Testis (tissue), 2 donors: ENCODE results near the gene OPALIN.

ENCODE experiments used
- POLR2A ChIP-seq: fragments of 450-650 bp; IDR thresholded peaks from one replicate; pipeline ENCODE4 v1.6.1; 2017; ENCODE audit warnings: antibody characterized with exemption, mild to moderate bottlenecking, moderate library complexity
- TF ChIP-seq, protein P1 (sequence below), 3 experiments: fragments of 450-650 bp in 2 of 3; fragments of 200-600 bp in 1 of 3; sonication (generic) in 1 of 3; IDR thresholded peaks; one replicate each; pipeline ENCODE4 v1.5.1; 2016 to 2019; ENCODE audit warnings: antibody characterized with exemption in 3 of 3, mild to moderate bottlenecking in 2 of 3, moderate library complexity in 1 of 3

DNA sequence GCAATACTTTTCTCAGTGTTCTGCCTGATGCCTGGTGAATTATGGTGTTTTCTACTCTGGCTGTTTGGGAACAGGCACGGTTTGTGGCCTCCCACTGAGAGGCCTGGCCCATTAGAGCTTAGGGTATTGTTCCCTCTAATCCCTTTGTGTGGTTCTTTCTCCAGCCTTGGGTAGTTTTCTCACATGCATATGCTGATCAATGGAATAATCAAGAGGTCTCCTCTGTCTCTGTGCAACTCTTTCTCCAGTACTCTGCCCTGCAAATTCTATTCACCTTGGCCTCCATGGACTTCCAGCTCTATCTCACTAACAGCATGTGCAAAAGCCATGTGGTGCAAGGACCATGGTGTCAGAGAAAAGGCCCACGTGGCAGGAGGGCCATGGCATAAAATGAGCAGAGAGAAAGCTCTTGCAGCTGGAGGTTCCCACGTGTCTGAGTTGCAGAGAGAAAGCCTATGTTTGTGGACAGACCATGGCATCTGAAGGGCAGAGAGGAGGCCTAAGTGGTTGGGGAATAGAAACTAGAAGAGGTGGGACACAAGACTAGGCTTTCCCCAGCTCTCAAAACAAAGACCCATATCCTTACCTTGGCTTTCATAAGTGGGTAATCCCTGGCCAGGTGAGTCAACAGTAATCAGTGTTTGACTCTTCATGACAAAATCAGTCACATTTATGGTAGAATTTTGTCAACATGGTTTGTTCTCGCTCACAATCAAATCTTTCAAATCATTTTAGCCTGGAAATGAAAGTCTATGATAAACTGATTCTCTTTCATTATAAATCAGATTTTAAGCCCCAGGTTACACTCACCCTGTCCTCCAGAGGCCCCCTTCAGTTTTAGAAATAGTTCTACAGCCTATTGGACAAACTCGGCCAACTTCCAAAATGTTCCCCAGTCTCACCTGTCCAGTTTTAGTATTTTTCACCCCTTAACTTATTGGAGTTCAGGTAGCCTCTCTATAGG lies 17.3 kb downstream of the OPALIN start:
- TF ChIP-seq, protein P1, sequence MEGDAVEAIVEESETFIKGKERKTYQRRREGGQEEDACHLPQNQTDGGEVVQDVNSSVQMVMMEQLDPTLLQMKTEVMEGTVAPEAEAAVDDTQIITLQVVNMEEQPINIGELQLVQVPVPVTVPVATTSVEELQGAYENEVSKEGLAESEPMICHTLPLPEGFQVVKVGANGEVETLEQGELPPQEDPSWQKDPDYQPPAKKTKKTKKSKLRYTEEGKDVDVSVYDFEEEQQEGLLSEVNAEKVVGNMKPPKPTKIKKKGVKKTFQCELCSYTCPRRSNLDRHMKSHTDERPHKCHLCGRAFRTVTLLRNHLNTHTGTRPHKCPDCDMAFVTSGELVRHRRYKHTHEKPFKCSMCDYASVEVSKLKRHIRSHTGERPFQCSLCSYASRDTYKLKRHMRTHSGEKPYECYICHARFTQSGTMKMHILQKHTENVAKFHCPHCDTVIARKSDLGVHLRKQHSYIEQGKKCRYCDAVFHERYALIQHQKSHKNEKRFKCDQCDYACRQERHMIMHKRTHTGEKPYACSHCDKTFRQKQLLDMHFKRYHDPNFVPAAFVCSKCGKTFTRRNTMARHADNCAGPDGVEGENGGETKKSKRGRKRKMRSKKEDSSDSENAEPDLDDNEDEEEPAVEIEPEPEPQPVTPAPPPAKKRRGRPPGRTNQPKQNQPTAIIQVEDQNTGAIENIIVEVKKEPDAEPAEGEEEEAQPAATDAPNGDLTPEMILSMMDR (IDR thresholded peaks at IDR 0.05), result no peak
- TF ChIP-seq POLR2A, result no peak
